Activated gamma-delta T cell (primary cell): ENCODE data around the gene TRIO.
"Not testable (repeated sequence)": the region's sequence is repeated elsewhere in the genome, so short reads cannot be mapped to it uniquely, and the experiment has no call there.

ENCODE experiments used
- DNase-seq: peaks from one replicate; lab custom pipeline; 2025; lab: John Stamatoyannopoulos, UW

The TRIO gene

DNA sequence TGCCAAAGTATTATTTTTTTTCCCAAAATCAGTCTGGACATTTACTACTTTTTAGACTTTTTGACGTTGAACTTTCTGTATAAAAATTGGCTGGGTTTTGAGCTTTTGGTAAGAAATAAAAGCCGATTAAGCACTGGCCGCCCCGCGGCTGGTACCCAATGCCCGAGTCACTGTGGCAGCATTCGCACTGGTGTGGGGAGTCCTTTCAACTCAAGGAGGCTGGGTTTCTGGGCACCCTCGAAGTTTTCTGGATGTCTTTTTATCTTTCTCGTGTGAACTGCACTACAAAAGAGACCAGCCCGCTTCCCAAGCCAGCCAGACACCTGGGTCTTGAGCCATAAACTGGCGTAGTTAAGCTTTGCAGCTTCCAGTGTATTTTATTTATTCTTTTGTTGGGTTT, 366.4 kb downstream of the TRIO start:
- no peak for DNase-seq

DNA sequence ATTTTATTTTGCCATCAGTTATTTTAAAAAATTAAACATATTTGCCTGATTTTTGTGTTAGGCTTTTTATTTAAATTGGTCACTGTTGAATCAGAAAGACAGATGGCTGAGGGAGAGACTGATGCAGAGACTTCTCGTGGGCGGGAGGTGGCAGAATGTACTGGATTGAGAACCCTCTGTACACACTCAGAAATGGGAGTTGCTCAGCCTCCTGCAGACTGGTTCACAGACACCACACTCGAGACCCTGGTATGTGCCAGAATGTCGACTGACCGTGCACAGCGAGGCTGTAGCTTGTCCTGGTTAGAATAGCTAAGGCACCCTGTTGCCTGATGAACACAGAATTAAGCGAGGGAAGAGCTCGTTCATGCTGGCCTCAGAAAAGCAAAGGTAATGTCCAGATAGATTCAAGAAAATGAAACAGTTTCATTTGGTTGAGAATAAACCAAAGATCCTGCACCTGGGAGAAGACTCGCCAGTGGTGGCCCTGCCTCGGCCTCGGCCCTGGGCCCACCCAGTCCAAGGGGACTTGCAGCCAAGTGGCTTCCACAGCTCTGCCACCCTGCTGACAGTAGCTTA, 367.1 kb downstream of the TRIO start:
- no peak for DNase-seq

DNA sequence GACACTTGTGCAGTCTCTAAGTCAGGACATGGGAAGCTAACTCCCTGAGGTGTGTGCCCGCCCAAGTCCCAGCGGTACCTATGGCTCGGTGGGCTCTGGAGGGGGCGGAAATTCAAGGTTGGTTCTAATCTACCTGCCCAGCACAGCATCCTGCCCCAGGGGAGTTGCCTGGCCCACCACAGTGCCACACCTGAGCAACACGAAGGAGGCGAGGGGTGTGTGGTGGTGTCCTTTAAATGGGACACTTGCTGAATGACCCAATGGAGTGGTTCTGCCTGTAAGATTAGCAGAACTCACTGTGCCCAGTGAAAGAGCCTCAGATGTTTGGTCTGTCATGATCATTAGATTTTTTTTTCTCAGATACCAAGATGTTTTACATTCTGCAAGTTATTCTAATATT, 367.7 kb downstream of the TRIO start:
- DNase-seq = no peak

DNA sequence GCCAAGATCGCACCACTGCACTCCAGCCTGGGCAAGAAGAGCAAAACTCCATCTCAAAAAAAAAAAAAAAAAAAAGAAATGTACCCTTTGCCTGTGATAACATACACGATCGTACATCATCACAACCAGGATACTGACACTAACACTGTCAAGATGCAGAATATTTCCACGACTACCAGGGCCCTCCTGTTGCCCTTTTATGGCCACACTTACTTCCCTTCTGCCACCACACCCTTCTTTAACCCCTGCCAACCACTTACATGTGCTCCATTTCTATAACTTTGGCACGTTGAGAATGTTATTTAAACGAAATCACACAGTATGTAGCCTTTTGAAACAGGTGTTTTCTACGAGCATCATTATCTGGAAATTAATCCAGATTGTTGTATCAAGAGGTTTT, 369.4 kb downstream of the TRIO start:
- DNase-seq = no peak

GRCh38 chr5:14513266-14513665, 370.1 kb downstream of the TRIO start:
- no peak for DNase-seq

GRCh38 chr5:14516901-14517300, 373.8 kb downstream of the TRIO start:
- no peak for DNase-seq

DNA sequence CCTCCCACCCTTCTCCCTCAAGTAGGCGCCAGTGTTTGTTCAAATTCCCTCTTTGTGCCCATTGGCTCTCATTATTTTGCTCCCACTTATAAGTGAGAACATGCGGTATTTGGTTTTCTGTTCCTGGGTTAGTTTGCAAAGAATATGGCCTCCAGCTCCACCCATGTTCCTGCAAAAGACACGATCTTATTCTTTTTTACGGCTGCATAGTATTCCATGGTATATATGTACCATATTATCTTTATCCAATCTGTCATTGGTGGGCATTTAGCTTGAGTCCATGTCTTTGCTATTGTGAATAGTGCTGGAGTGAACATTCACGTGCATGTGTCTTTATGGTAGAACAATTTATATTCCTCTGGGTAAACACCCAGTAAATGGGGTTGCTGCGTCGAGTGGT, 375.5 kb downstream of the TRIO start:
- DNase-seq = no peak

DNA sequence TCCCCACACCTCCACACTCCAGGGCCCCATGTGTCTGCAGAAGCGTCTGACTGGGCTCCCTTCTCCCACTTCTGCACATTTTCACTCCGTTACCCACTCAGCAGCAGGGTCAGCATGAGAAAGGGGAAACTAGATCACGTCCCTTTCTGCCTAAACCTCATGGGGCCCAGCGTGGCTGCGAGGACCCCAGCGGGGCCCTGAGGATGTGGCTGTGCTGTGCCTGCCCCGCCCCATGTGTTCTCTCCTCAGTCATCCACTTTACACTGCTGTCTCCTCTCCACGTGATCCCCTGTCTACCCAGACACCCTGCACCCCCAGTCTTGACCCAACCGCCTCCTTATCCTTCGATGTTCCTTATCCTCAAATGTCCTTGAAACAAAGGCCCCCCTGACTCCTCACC, 378.6 kb downstream of the TRIO start:
- no peak for DNase-seq

GRCh38 chr5:14522721-14523120, 379.6 kb downstream of the TRIO start:
- no peak for DNase-seq

DNA sequence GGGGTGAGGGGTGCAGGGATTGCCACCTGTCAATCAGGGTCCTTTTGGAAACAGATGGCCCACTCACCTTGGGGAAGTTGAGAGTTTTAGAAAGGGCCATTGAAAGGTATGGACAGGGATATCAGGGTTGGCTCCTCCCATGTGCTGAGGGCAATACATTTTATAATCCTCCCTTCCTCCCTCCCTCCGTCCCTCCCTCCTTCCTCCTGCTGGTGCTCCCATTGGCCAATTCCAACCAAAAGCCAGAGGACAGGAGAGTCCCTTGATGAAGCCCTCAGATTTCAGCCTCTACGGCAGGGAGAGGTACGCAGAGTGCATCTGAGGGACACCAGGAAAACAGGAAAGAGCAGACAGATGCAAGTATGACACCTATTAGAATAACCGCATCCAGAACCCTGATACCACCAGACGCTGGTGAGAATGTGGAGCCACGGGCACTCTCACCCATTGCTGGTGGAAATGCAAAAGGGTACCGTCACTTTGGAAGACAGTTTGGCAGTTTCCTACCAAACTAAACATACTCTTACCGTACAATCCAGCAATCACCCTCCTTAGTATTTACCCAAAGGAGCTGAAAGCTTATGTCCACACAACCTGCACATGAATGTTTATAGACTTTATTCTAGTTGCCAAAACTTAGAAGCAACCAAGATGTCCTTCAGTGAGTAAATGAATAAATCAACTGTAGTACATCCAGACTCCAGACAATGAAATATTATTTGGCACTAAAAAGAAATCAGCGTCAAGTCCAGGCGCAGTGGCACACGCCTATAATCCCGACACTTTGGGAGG, 380.3 kb downstream of the TRIO start:
- DNase-seq = no peak

DNA sequence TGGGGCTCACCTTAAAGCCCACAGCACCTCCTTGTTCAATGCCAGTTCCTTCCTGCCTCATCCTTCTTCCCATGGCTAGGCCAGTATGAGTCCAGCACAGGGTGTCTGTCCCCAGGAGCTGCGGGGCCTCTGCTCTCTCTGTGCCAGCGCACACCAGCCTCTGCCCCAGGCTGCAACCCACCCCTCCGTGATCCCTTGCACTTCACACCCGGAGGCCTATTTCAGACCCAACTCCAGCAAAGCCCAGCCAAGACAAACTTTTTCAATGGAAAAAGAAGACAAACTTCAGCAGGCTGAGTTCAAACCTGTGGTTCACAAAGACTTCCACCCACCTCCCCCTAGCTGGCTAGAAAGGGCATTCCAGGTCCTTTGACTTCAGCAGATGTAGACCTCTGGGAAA, 382.3 kb downstream of the TRIO start:
- DNase-seq = no peak

DNA sequence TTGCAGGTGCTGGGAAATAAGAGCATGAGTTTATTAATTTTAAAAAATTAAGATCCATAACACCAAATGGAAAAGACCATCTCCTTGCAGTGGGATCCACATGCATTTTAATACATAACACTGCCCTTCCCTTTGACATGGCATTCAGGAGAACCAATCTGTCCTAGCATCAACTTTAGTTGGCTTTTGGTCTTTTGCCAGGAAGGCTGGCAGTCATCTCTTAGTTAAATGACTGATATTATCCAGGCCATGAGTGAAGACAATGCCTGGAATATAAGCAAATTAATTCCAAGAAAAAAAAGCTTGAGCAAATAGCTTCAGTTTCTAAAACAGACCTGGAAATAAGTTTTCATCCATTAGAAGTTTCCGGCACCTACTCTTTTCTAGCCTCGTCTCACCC, 383.4 kb downstream of the TRIO start:
- no peak for DNase-seq

DNA sequence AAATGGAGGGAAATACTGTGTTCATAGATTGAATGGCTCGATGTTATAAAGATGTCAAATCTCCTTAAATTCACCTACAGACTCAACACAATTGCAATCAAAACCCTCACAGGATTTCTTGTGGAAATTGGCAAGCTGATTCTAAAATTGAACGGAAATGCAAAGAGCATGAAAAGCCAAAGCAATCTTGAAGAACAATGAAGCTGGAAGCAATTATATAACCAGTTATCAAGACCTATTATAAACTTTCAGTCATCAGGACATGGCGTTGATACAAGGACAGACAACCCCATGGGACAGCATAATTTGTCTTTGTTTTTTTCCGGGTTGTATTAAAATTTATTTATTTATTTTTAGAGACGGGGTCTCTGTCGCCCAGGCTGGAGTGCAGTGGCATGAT, 385.0 kb downstream of the TRIO start:
- no peak for DNase-seq

GRCh38 chr5:14528926-14529325, 385.8 kb downstream of the TRIO start:
- no peak for DNase-seq

GRCh38 chr5:14531668-14532067, 388.5 kb downstream of the TRIO start:
- DNase-seq = no peak

DNA sequence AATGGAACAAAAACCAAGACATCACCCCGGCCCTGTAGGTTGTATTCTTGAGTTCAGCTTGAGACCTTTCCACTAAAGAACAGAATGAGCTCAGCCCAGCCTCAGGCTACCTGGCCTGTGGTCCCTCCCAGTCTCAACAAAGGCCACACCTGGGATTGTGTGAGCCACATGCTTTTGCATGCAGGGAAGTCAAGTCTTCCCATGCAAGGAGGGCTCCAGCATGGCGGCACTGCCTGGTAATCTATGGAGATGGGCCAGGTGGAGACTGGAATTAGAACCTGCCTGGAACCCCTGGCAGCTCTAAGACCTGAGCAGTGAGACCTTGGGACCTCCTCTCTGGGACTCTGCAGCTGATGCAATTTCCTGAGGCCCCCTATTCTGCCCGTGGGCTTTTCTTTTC, 389.0 kb downstream of the TRIO start:
- DNase-seq = no peak

- no peak for DNase-seq
Observed at GRCh38 chr5:14534773-14535172, 391.6 kb downstream of the TRIO start.

DNA sequence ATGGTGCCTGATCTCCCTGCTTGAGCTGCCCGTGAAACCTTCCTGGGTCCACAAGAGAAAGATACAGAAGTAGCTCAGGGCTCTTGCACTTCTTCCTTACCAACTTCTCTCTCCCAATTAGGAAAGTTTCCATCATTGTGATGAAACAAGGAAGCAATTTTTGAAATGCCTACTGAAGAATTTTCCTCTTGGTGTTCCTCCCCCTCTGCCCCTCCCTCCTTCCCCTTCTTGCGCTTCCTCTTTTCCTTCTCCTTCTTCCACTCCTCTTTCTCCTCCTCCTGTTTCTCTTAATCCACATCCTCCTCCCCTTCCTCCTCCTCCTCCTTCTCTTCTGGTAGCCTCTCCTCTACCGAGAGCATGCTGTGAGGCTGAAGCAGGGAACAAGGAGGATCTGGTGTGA, 402.2 kb downstream of the TRIO start:
- no peak for DNase-seq

GRCh38 chr5:14545862-14546261, 402.7 kb downstream of the TRIO start:
- no peak for DNase-seq

- DNase-seq = no peak
Observed at GRCh38 chr5:14547666-14548065, 404.5 kb downstream of the TRIO start.

- DNase-seq = no peak
Observed at GRCh38 chr5:14551211-14551610, 408.1 kb downstream of the TRIO start.

GRCh38 chr5:14552017-14552416, 408.9 kb downstream of the TRIO start:
- no peak for DNase-seq

- DNase-seq = not testable (repeated sequence)
Observed at GRCh38 chr5:14554288-14554687, 411.1 kb downstream of the TRIO start.

DNA sequence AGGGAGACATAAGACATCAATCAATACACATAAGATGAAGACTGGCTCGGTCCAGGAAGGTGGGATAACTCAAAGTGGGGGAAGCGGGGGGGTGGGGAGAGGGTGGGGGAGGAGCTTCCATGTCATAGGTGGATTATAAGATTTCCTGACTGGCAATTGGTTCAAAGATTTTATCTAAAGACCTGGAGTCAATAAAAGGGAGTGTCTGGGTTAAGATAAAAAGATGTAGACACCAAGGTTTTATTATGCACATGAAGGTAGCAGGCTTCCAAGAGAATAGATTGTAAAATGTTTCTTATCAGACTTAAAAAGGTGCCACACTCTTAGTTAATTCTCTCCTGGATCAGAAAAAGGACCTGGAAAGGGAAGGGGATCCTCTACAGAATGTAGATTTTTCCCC, 412.9 kb downstream of the TRIO start:
- no peak for DNase-seq
